ENCODE data around the gene USP2.

The USP2 gene

GRCh38 chr11:119421351-119421750, 39.9 kb upstream of the USP2 start:
- peaks cover 28% of the 10 kb centered on the region for H4K20me1 ChIP-seq
- peaks cover 21% of the 10 kb centered on the region for H3K4me1 ChIP-seq
- H3K4me3 ChIP-seq = no peak overlapping the region
- H3K36me3 ChIP-seq = no peaks in the 10 kb centered on the region
- peaks cover 59% of the 10 kb centered on the region for H3K27me3 ChIP-seq
- TF ChIP-seq Cebpa-rat (IDR thresholded peaks at IDR 0.05) = no peak
- H3K9me3 ChIP-seq = no peaks in the 10 kb centered on the region
- H3K4me2 ChIP-seq = peak overlapping the region; percentile 73
- H3K9ac ChIP-seq = no peak overlapping the region
- no peak overlapping the region for H3K27ac ChIP-seq

- Histone ChIP-seq H3K9me3 (no peaks in the 10 kb centered on the region), H3K4me3 (no peak overlapping the region), H4K20me1 (peaks cover 28% of the 10 kb centered on the region), H3K27me3 (peaks cover 59% of the 10 kb centered on the region), H3K9ac (no peak overlapping the region), H3K4me2 (no peak overlapping the region), H3K27ac (no peak overlapping the region), H3K4me1 (peaks cover 21% of the 10 kb centered on the region), H3K36me3 (no peaks in the 10 kb centered on the region)
- no peak for TF ChIP-seq Cebpa-rat (IDR thresholded peaks at IDR 0.05)
Measured at GRCh38 chr11:119420631-119421030, 39.1 kb upstream of the USP2 start.

GRCh38 chr11:119419834-119420492, 38.5 kb upstream of the USP2 start:
- Histone ChIP-seq H3K4me3 (no peak overlapping the region), H3K27ac (no peak overlapping the region), H3K4me2 (no peak overlapping the region), H3K9ac (no peak overlapping the region), H3K4me1 (peaks cover 21% of the 10 kb centered on the region), H4K20me1 (peaks cover 28% of the 10 kb centered on the region), H3K9me3 (no peaks in the 10 kb centered on the region), H3K27me3 (peaks cover 57% of the 10 kb centered on the region), H3K36me3 (no peaks in the 10 kb centered on the region)
- no peak for TF ChIP-seq Cebpa-rat (IDR thresholded peaks at IDR 0.05)

GRCh38 chr11:119419246-119419645, 37.8 kb upstream of the USP2 start:
- H3K9ac ChIP-seq = no peak overlapping the region
- H4K20me1 ChIP-seq = peaks cover 28% of the 10 kb centered on the region
- no peak overlapping the region for H3K27ac ChIP-seq
- TF ChIP-seq Cebpa-rat (IDR thresholded peaks at IDR 0.05) = no peak
- no peak overlapping the region for H3K4me2 ChIP-seq
- no peak overlapping the region for H3K4me3 ChIP-seq
- peaks cover 4% of the 10 kb centered on the region for H3K9me3 ChIP-seq
- peaks cover 50% of the 10 kb centered on the region for H3K27me3 ChIP-seq
- no peaks in the 10 kb centered on the region for H3K36me3 ChIP-seq
- peaks cover 21% of the 10 kb centered on the region for H3K4me1 ChIP-seq

DNA sequence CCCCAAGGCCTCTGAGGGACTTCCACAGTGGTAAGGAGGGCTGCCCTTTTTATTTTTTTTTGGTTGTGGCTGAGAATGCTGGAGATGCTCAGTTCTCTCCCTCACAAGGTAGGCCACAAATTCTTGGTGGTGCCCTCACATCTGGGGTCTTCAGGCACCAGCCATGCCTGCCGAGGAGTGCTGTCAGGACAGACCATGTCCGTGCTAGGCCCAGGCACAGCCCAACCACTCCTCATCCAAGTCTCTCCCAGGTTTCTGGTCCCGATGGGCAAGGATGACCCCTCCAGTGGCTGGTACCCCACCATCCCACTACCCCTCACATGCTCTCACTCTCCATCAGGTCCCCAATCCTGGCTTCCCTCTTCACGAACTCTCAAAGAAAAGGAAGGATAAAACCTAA, 37.3 kb upstream of the USP2 start:
- Histone ChIP-seq H3K27ac (no peak overlapping the region), H4K20me1 (peaks cover 27% of the 10 kb centered on the region), H3K36me3 (no peaks in the 10 kb centered on the region), H3K4me1 (peaks cover 21% of the 10 kb centered on the region), H3K9ac (no peak overlapping the region), H3K4me2 (no peak overlapping the region), H3K9me3 (peaks cover 5% of the 10 kb centered on the region), H3K4me3 (no peak overlapping the region), H3K27me3 (peaks cover 45% of the 10 kb centered on the region)
- TF ChIP-seq Cebpa-rat (IDR thresholded peaks at IDR 0.05) = no peak

DNA sequence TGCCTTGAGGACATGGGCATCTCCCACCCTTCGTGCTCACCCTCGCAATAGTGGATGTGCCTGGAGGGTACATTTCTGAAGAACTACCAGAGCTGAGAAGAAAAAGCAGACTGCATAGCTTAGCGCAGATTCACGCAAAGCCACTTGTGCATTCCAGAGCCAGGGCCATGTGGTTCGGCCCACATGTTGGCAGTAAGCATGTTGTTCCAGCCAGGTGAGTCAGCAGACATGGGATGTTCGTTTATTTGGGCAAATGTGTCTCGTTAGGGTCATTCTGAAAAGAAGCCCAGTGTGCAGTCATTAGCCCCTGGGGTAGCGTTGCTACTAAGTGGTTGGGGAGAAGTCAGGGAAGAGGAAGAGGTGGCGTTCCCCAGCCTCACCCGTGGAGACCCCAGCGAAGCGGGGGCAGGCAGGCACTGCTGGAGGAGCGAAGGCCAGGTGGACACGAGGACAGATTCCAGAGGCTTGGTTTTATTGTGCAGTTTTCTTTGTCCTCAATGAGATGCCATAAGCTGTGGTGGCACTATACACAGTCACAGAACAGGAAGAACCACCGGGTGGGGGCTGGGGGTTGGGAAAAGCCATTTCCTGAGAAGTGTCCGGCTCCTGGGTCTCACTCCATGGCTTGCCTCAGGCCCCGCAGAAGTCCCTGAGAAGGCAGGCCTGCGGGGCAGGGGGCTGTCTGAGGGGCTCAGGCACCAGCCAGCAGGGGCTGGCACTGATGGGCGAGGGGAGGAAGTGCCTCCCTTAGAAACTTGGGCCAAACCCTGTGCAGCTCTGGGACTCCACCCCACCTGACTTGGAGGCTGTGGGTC, 36.4 kb upstream of the USP2 start:
- Histone ChIP-seq H3K27ac (no peak overlapping the region), H3K9ac (no peak overlapping the region), H3K36me3 (no peaks in the 10 kb centered on the region), H3K27me3 (peaks cover 36% of the 10 kb centered on the region), H4K20me1 (peaks cover 22% of the 10 kb centered on the region), H3K4me1 (peaks cover 20% of the 10 kb centered on the region), H3K4me3 (no peak overlapping the region), H3K9me3 (peaks cover 5% of the 10 kb centered on the region), H3K4me2 (no peak overlapping the region)
- TF ChIP-seq Cebpa-rat (IDR thresholded peaks at IDR 0.05) = no peak

GRCh38 chr11:119416606-119417580, 35.4 kb upstream of the USP2 start:
- peaks cover 5% of the 10 kb centered on the region for H3K9me3 ChIP-seq
- H3K4me2 ChIP-seq = no peak overlapping the region
- H4K20me1 ChIP-seq = peaks cover 12% of the 10 kb centered on the region
- TF ChIP-seq Cebpa-rat (IDR thresholded peaks at IDR 0.05) = no peak
- no peak overlapping the region for H3K27ac ChIP-seq
- peaks cover 26% of the 10 kb centered on the region for H3K27me3 ChIP-seq
- no peaks in the 10 kb centered on the region for H3K36me3 ChIP-seq
- no peak overlapping the region for H3K9ac ChIP-seq
- H3K4me1 ChIP-seq = peaks cover 9% of the 10 kb centered on the region
- no peak overlapping the region for H3K4me3 ChIP-seq

- H3K36me3 ChIP-seq = no peaks in the 10 kb centered on the region
- no peak overlapping the region for H3K4me3 ChIP-seq
- H3K4me1 ChIP-seq = peaks cover 4% of the 10 kb centered on the region; the same call in 1 of the 2 replicates
Measured at GRCh38 chr11:119415966-119416365, 34.5 kb upstream of the USP2 start.

GRCh38 chr11:119415517-119415916, 34.0 kb upstream of the USP2 start:
- no peak overlapping the region for H3K27ac ChIP-seq
- no peak overlapping the region for H3K9ac ChIP-seq
- H3K4me1 ChIP-seq = peaks cover 4% of the 10 kb centered on the region; the same call in 1 of the 2 replicates
- no peak overlapping the region for H3K4me3 ChIP-seq
- no peak overlapping the region for H3K4me2 ChIP-seq
- peaks cover 5% of the 10 kb centered on the region for H3K9me3 ChIP-seq
- peaks cover 3% of the 10 kb centered on the region; the same call in 1 of the 2 replicates for H4K20me1 ChIP-seq
- no peak for TF ChIP-seq Cebpa-rat (IDR thresholded peaks at IDR 0.05)
- peaks cover 12% of the 10 kb centered on the region for H3K27me3 ChIP-seq
- no peaks in the 10 kb centered on the region for H3K36me3 ChIP-seq

More at GRCh38 chr11:119415966-119416365, 34.5 kb upstream of the USP2 start:
- H3K27ac ChIP-seq = no peak overlapping the region
- H3K4me2 ChIP-seq = no peak overlapping the region
- peaks cover 17% of the 10 kb centered on the region for H3K27me3 ChIP-seq
- no peak for TF ChIP-seq Cebpa-rat (IDR thresholded peaks at IDR 0.05)
- H3K9me3 ChIP-seq = peaks cover 5% of the 10 kb centered on the region
- no peak overlapping the region for H3K9ac ChIP-seq
- H4K20me1 ChIP-seq = peaks cover 7% of the 10 kb centered on the region; the same call in 1 of the 2 replicates
